NCI-H2227 (cell line): ENCODE results near the gene TRIM45.
A peak's percentile ranks its signal among the peaks of the same experiment; 100 is the strongest.
"Not testable (repeated sequence)": the region's sequence is repeated elsewhere in the genome, so short reads cannot be mapped to it uniquely, and the experiment has no call there.

Experiments
- DNase-seq: peaks from one replicate; lab custom pipeline; 2025; ENCODE audit not compliant: unreplicated experiment; lab: John Stamatoyannopoulos, UW

Gene TRIM45

GRCh38 chr1:117130526-117130925 is 9.0 kb upstream of the TRIM45 start:
- no peak for DNase-seq

GRCh38 chr1:117128323-117129079 is 7.0 kb upstream of the TRIM45 start:
- peak; percentile 72 for DNase-seq

GRCh38 chr1:117127795-117128194 is 6.2 kb upstream of the TRIM45 start:
- no peak for DNase-seq

- no peak for DNase-seq
Measured at GRCh38 chr1:117124661-117125060, 3.1 kb upstream of the TRIM45 start.

GRCh38 chr1:117123274-117123673 is 1.7 kb upstream of the TRIM45 start:
- no peak for DNase-seq

- no peak for DNase-seq
Measured at GRCh38 chr1:117122330-117123025, 929 bp upstream of the TRIM45 start.

- DNase-seq = peak; percentile 30
Measured at GRCh38 chr1:117120774-117121588, 568 bp downstream of the TRIM45 start.

- DNase-seq = not testable (repeated sequence)
Measured at GRCh38 chr1:117119144-117119543, 2.4 kb downstream of the TRIM45 start.

- DNase-seq = no peak
Measured at GRCh38 chr1:117118137-117118536, 3.4 kb downstream of the TRIM45 start.

- no peak for DNase-seq
Measured at GRCh38 chr1:117117697-117118096, 3.9 kb downstream of the TRIM45 start.

GRCh38 chr1:117116784-117117130 is 4.8 kb downstream of the TRIM45 start:
- no peak for DNase-seq

GRCh38 chr1:117116090-117116783 is 5.3 kb downstream of the TRIM45 start:
- DNase-seq = no peak

GRCh38 chr1:117114877-117115276 is 6.7 kb downstream of the TRIM45 start:
- DNase-seq = no peak

- no peak for DNase-seq
Measured at GRCh38 chr1:117113199-117113598, 8.3 kb downstream of the TRIM45 start.

- DNase-seq = no peak
Measured at GRCh38 chr1:117112047-117112717, 9.4 kb downstream of the TRIM45 start.

- no peak for DNase-seq
Measured at GRCh38 chr1:117110774-117111173, 10.8 kb downstream of the TRIM45 start.

- no peak for DNase-seq
Measured at GRCh38 chr1:117107364-117107763, 14.2 kb downstream of the TRIM45 start.

GRCh38 chr1:117106478-117106877 is 15.1 kb downstream of the TRIM45 start:
- DNase-seq = no peak

GRCh38 chr1:117105722-117106121 is 15.8 kb downstream of the TRIM45 start:
- DNase-seq = no peak

- no peak for DNase-seq
Measured at GRCh38 chr1:117104986-117105385, 16.6 kb downstream of the TRIM45 start.

- DNase-seq = not testable (repeated sequence)
Measured at GRCh38 chr1:117101858-117102257, 19.7 kb downstream of the TRIM45 start.
